Loucy (cell line): ENCODE measurements around the gene CTNNA2.

Experiments
- H2AFZ ChIP-seq: fragments of 200-600 bp; sonication (generic); 2 replicates; pipeline ENCODE4 v1.6.0; 2016; ENCODE audit warnings: antibody characterized with exemption, mild to moderate bottlenecking, low read length, moderate library complexity
- H3F3A ChIP-seq: fragments of 200-600 bp; 2 replicates; pipeline ENCODE4 v1.6.0; 2016; ENCODE audit warnings: antibody characterized with exemption, low read depth, mild to moderate bottlenecking
- H3K27me3 ChIP-seq: fragments of 200-600 bp; sonication (generic); 2 replicates; pipeline ENCODE4 v1.6.1; 2014; ENCODE audit warnings: low read length, mild to moderate bottlenecking; ENCODE audit not compliant: insufficient read depth, poor library complexity, severe bottlenecking
- H3K36me3 ChIP-seq: fragments of 200-600 bp; sonication (generic); 2 replicates; pipeline ENCODE4 v1.6.1; 2016; ENCODE audit warnings: low read length; ENCODE audit not compliant: insufficient read depth
- H3K4me1 ChIP-seq: fragments of 200-600 bp; sonication (generic); 2 replicates; pipeline ENCODE4 v1.5.1; 2014; ENCODE audit warnings: low read length, mild to moderate bottlenecking; ENCODE audit not compliant: insufficient read depth, poor library complexity, severe bottlenecking
- H3K4me2 ChIP-seq: fragments of 200-600 bp; sonication (generic); 2 replicates; pipeline ENCODE4 v1.6.0; 2014; ENCODE audit warnings: antibody characterized with exemption, low read length, low read depth, mild to moderate bottlenecking; ENCODE audit not compliant: poor library complexity, severe bottlenecking
- H3K4me3 ChIP-seq: fragments of 200-600 bp; sonication (generic); 2 replicates; pipeline ENCODE4 v1.5.1; 2014; ENCODE audit warnings: low read length, mild to moderate bottlenecking, mixed read lengths; ENCODE audit not compliant: poor library complexity, severe bottlenecking
- H3K79me2 ChIP-seq: fragments of 200-600 bp; sonication (generic); 2 replicates; pipeline ENCODE4 v1.6.1; 2014; ENCODE audit warnings: low read length; ENCODE audit not compliant: insufficient read depth
- H3K9ac ChIP-seq: fragments of 200-600 bp; sonication (generic); 2 replicates; pipeline ENCODE4 v1.6.0; 2014; ENCODE audit warnings: mild to moderate bottlenecking, low read depth, low read length, moderate library complexity; ENCODE audit not compliant: poor library complexity, severe bottlenecking
- H3K9me2 ChIP-seq: fragments of 200-600 bp; sonication (generic); replicated peaks from 2 replicates; pipeline ENCODE4 v1.6.1; 2016; ENCODE audit warnings: low read depth, low read length, mixed read lengths
- H3K9me3 ChIP-seq: fragments of 200-600 bp; sonication (generic); 2 replicates; pipeline ENCODE4 v1.6.1; 2014; ENCODE audit warnings: mild to moderate bottlenecking, antibody characterized with exemption, low read length, low read depth; ENCODE audit not compliant: insufficient read depth
- H4K20me1 ChIP-seq: fragments of 200-600 bp; sonication (generic); 2 replicates; pipeline ENCODE4 v1.6.0; 2014; ENCODE audit warnings: antibody characterized with exemption, low read length, mild to moderate bottlenecking; ENCODE audit not compliant: insufficient read depth, poor library complexity, severe bottlenecking
- EZH2phosphoT487 ChIP-seq: fragments of 200-600 bp; IDR thresholded peaks from 2 replicates; pipeline ENCODE4 v1.6.1; 2018; ENCODE audit warnings: antibody characterized with exemption, mild to moderate bottlenecking, moderate library complexity, borderline replicate concordance
- TF ChIP-seq, protein P1 (sequence below): fragments of 200-600 bp; sonication (generic); conservative IDR thresholded peaks from 2 replicates; pipeline ENCODE4 v1.5.1; 2014; ENCODE audit warnings: mild to moderate bottlenecking, antibody characterized with exemption, low read length

The CTNNA2 gene

DNA sequence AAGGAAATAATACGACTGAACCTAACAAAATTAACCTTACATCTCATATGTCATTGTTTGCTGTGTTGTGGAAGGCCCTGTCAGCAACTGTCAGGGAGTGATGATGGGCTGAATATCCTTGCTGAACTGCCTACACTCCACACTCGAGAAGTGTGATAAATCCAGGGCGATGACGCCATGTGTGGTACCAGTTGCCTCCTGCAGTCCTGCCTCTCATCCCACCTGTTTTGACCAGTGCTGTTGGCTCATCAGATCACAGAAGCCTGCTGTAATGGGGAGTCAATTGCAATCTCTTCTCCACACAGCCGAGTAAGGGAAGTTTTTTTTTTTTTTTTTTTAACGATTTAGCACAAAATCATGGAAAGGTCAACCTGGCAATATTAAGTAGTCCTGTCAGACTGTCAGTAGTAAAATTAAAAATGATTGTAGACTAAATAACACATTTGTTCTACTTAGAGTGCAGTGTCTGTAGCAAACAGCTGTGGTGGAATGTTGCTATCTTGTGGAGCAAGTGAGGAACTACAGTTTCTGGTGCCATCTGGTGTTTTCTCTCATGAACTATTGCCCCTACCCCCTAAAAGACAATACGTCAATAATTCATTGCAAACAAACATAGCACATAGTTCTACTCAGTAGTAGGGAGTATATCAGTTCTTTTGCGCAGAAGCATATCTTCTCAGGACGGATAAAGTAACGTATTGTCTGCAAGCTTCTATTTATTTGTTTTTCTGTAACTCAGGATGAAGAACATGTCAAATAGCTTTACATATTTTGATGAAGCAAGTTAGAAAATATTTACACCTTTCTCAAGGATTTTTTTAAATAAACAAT, 347.6 kb downstream of the CTNNA2 start:
- H3K4me3 ChIP-seq: no peak overlapping the region
- no peaks in the 10 kb centered on the region for H3K9me2 ChIP-seq
- no peaks in the 10 kb centered on the region for H3K27me3 ChIP-seq
- H2AFZ ChIP-seq: no peak overlapping the region
- no peaks in the 10 kb centered on the region for H4K20me1 ChIP-seq
- H3K79me2 ChIP-seq: no peaks in the 10 kb centered on the region
- no peaks in the 10 kb centered on the region for H3K9me3 ChIP-seq
- TF ChIP-seq, protein P1, sequence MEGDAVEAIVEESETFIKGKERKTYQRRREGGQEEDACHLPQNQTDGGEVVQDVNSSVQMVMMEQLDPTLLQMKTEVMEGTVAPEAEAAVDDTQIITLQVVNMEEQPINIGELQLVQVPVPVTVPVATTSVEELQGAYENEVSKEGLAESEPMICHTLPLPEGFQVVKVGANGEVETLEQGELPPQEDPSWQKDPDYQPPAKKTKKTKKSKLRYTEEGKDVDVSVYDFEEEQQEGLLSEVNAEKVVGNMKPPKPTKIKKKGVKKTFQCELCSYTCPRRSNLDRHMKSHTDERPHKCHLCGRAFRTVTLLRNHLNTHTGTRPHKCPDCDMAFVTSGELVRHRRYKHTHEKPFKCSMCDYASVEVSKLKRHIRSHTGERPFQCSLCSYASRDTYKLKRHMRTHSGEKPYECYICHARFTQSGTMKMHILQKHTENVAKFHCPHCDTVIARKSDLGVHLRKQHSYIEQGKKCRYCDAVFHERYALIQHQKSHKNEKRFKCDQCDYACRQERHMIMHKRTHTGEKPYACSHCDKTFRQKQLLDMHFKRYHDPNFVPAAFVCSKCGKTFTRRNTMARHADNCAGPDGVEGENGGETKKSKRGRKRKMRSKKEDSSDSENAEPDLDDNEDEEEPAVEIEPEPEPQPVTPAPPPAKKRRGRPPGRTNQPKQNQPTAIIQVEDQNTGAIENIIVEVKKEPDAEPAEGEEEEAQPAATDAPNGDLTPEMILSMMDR: peak; percentile 56
- TF ChIP-seq EZH2phosphoT487: no peak
- H3K4me2 ChIP-seq: no peak overlapping the region
- H3F3A ChIP-seq: no peaks in the 10 kb centered on the region
- no peak overlapping the region for H3K9ac ChIP-seq
- no peaks in the 10 kb centered on the region for H3K36me3 ChIP-seq
- H3K4me1 ChIP-seq: no peaks in the 10 kb centered on the region

- H3K79me2 ChIP-seq: no peaks in the 10 kb centered on the region
- H3K9me3 ChIP-seq: no peaks in the 10 kb centered on the region
- no peak overlapping the region for H3K4me3 ChIP-seq
- H3K4me1 ChIP-seq: no peaks in the 10 kb centered on the region
- no peak overlapping the region for H3K4me2 ChIP-seq
- no peak overlapping the region for H3K9ac ChIP-seq
- no peaks in the 10 kb centered on the region for H3K27me3 ChIP-seq
- no peaks in the 10 kb centered on the region for H3F3A ChIP-seq
- H2AFZ ChIP-seq: no peak overlapping the region
- H3K36me3 ChIP-seq: no peaks in the 10 kb centered on the region
- no peaks in the 10 kb centered on the region for H3K9me2 ChIP-seq
- no peaks in the 10 kb centered on the region for H4K20me1 ChIP-seq
- no peak for TF ChIP-seq EZH2phosphoT487
- TF ChIP-seq, protein P1: no peak
These were observed 348.2 kb downstream of the CTNNA2 start for GRCh38 chr2:79861059-79861374.

DNA sequence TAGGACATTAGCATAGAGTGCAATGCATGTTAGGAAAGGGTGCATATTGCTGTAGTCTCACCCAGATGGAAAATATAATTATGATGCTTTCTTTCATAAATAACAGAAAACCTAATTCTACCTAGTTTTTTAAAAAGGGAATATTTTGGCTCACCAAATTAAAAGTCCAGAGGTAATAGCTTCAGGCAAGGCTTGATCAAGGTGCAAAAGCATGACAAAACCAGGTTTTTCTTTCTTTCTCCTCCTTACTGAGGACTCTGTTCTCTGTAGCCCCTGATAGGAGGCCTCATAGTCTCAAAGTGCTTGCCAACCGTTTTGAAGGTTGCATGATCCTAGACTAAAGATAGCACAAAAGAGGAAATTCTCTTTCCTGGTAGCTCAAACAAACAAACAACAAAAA, 349.9 kb downstream of the CTNNA2 start:
- H3K4me1 ChIP-seq: no peaks in the 10 kb centered on the region

More for the DNA sequence above, 349.9 kb downstream of the CTNNA2 start:
- Histone ChIP-seq H3K9ac (no peak overlapping the region), H3K9me3 (no peaks in the 10 kb centered on the region), H4K20me1 (no peaks in the 10 kb centered on the region), H3K79me2 (no peaks in the 10 kb centered on the region), H2AFZ (no peak overlapping the region), H3K36me3 (no peaks in the 10 kb centered on the region), H3F3A (no peaks in the 10 kb centered on the region), H3K4me3 (no peak overlapping the region), H3K4me2 (no peak overlapping the region), H3K9me2 (no peaks in the 10 kb centered on the region), H3K27me3 (no peaks in the 10 kb centered on the region)
- TF ChIP-seq, protein P1: no peak
- TF ChIP-seq EZH2phosphoT487: no peak
